Peyer's patch (tissue), 4 donors: ENCODE results near the gene CYP2E1. TPM values are rescaled to one million over a fixed set of nuclear protein-coding genes. Genes with fewer than 3 reads are reported as not detected.
A peak's percentile ranks its signal among the peaks of the same experiment; 100 is the strongest.

Experiments used
- DNase-seq, 3 donors: peaks; one replicate each; pipeline ENCODE4 v3.0.0-alpha.2; 2017 to 2019
- H3K27ac ChIP-seq, 4 donors: fragments of 200-600 bp; sonication (generic); one replicate each; pipeline ENCODE4 v1.5.1; 2016 to 2019
- H3K27me3 ChIP-seq, 2 donors: fragments of 200-600 bp; sonication (generic); one replicate each; pipeline ENCODE4 v1.5.1; 2019
- H3K36me3 ChIP-seq, 3 donors: fragments of 200-600 bp; sonication (generic); one replicate each; pipeline ENCODE4 v1.5.1; 2016 to 2019
- H3K4me1 ChIP-seq, 4 donors: fragments of 200-600 bp; sonication (generic); one replicate each; pipeline ENCODE4 v1.5.1; 2016 to 2019
- H3K4me3 ChIP-seq, 4 donors: fragments of 200-600 bp; sonication (generic); 1 replicate in 3 of 4; 2 replicates in 1 of 4; pipeline ENCODE4 v1.5.1; 2016 to 2019; ENCODE audit warnings: mild to moderate bottlenecking in 1 of 4
- H3K9me3 ChIP-seq, 4 donors: fragments of 200-600 bp; sonication (generic); one replicate each; pipeline ENCODE4 v1.5.1; 2016 to 2019; ENCODE audit warnings: mild to moderate bottlenecking in 1 of 4
- CTCF ChIP-seq, 6 experiments: fragments of 450-650 bp in 4 of 6; fragments of 200-600 bp in 2 of 6; sonication (generic) in 1 of 6; IDR thresholded peaks; one replicate each; pipeline ENCODE4 v1.5.1; 2017 to 2019; ENCODE audit warnings: antibody characterized with exemption in 6 of 6, mild to moderate bottlenecking in 3 of 6, moderate library complexity in 1 of 6
- POLR2A ChIP-seq, 2 donors: fragments of 450-650 bp; IDR thresholded peaks; one replicate each; pipeline ENCODE4 v1.5.1; 2017; ENCODE audit warnings: antibody characterized with exemption in 2 of 2, mild to moderate bottlenecking in 2 of 2, moderate library complexity in 2 of 2
- total RNA-seq, 4 donors: library from RNA; depleted of rRNA; stranded (reverse); fragments of >200 nt; gene quantifications; one replicate each; pipeline ENCODE4 v1.1.0, GENCODE V29; 2016

CYP2E1 gene
- total RNA-seq, 4 donors from 2014 or later = 2.3 to 13.2 (median 5.6) TPM; not detected in 1

GRCh38 chr10:133559216-133559615, 32.1 kb downstream of the CYP2E1 start:
- H3K9me3 ChIP-seq = no peaks in the 10 kb centered on the region
- H3K27ac ChIP-seq = no peak overlapping the region
- DNase-seq = no peak
- H3K27me3 ChIP-seq = no peaks in the 10 kb centered on the region
- H3K4me3 ChIP-seq = no peak overlapping the region
- no peaks in the 10 kb centered on the region for H3K4me1 ChIP-seq
- TF ChIP-seq CTCF (IDR thresholded peaks at IDR 0.05) (no peak), POLR2A (IDR thresholded peaks at IDR 0.05) (no peak)
- no peaks in the 10 kb centered on the region for H3K36me3 ChIP-seq

DNA sequence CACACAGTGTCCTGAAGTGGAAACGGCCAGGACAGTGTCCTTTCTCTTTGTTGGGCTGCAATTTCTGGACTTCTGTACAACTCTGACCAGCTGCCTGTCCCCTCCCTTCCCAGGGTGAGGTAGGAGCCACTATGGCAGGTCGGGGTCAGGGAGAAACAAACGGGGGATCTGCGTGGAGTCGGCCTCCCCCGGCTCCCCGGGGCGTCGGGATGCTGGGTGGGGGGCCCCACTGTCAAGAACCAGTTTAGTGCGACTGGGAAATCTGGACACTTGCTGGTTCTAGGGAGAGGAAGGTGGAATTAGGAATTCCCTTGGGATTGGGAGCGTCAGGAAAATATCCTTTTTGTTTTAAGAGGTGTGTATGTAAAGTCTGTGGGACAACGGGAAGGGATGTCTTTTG, 37.7 kb downstream of the CYP2E1 start:
- Histone ChIP-seq H3K4me3 (peak overlapping the region in 1 of 4 donors; percentile 30), H3K4me1 (no peaks in the 10 kb centered on the region), H3K36me3 (no peaks in the 10 kb centered on the region), H3K9me3 (peaks cover 0 to 9% (median 0%) of the 10 kb centered on the region in 4 donors), H3K27me3 (no peaks in the 10 kb centered on the region), H3K27ac (peak overlapping the region in 1 of 4 donors; percentile 53)
- DNase-seq = no peak
- no peak for TF ChIP-seq CTCF (IDR thresholded peaks at IDR 0.05)
- TF ChIP-seq POLR2A (IDR thresholded peaks at IDR 0.05) = no peak

- no peak for DNase-seq
- Histone ChIP-seq H3K4me1 (no peaks in the 10 kb centered on the region), H3K36me3 (no peaks in the 10 kb centered on the region), H3K4me3 (peak within 1 kb of the TSS in 1 of 4 donors; percentile 30), H3K27ac (peak within 1 kb of the TSS in 1 of 4 donors; percentile 53), H3K9me3 (peaks cover 0 to 9% (median 0%) of the 10 kb centered on the region in 4 donors), H3K27me3 (no peaks in the 10 kb centered on the region)
- TF ChIP-seq POLR2A (IDR thresholded peaks at IDR 0.05) (no peak), CTCF (IDR thresholded peaks at IDR 0.05) (peak in 1 of 6 experiments; percentile 27)
Observed at GRCh38 chr10:133565441-133566294, 38.5 kb downstream of the CYP2E1 start, which contains the start of gene SYCE1. SYCE1 (minus strand) TSS chr10:133565583; CDS start chr10:133565529, 54 bp downstream.

GRCh38 chr10:133567119-133567518, 40.0 kb downstream of the CYP2E1 start:
- no peak overlapping the region for H3K27ac ChIP-seq
- TF ChIP-seq CTCF (IDR thresholded peaks at IDR 0.05) (no peak), POLR2A (IDR thresholded peaks at IDR 0.05) (no peak)
- no peaks in the 10 kb centered on the region for H3K4me1 ChIP-seq
- no peaks in the 10 kb centered on the region for H3K36me3 ChIP-seq
- peaks cover 0 to 9% (median 0%) of the 10 kb centered on the region in 4 donors for H3K9me3 ChIP-seq
- no peak for DNase-seq
- no peak overlapping the region for H3K4me3 ChIP-seq
- H3K27me3 ChIP-seq = no peaks in the 10 kb centered on the region

DNA sequence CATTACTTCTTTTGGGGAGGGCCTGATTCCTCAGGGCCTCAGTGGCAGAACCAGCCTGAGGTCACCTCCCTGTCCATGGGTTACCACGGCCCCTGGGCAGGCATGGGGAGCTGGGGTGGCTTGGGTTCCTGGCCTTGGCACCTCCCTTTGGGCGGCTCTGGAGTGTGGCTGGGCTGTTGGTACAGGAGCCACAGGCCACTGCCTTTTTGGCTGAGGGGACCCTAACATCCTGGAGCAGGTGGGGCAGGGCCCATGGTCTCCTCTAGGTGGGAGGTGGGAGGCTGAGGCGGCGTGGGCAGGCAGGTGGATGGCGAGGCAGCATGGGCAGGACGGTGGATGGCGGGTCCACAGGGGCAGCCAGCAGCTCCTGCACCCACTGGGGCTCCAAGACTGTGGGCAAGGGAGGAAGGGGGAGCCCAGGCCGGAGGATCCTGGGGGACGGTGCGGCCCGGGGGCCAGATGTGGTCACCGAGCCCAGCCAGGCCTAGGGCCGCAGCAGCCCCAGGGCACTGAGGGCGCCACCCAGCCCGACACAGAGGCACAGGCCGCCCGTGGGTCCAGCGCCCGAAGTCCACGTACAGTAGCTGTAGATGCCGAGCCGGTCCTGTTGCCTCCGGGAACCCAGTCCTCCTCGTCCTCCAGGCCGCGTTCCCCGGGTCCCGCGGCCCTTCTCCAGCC, 40.6 kb downstream of the CYP2E1 start:
- DNase-seq = no peak
- H3K9me3 ChIP-seq = peaks cover 0 to 9% (median 0%) of the 10 kb centered on the region in 4 donors
- H3K27ac ChIP-seq = no peak overlapping the region
- no peaks in the 10 kb centered on the region for H3K27me3 ChIP-seq
- TF ChIP-seq POLR2A (IDR thresholded peaks at IDR 0.05) = no peak
- no peak for TF ChIP-seq CTCF (IDR thresholded peaks at IDR 0.05)
- no peak overlapping the region for H3K4me3 ChIP-seq
- no peaks in the 10 kb centered on the region for H3K36me3 ChIP-seq
- no peaks in the 10 kb centered on the region for H3K4me1 ChIP-seq
